Neural crest cell (in vitro differentiated cells): ENCODE results near the gene ZNF473. TPM values are rescaled to one million over a fixed set of nuclear protein-coding genes. Genes with fewer than 3 reads are reported as not detected.

Experiments
- DNase-seq: peaks from one replicate; pipeline ENCODE4 v3.0.0; 2021; ENCODE audit warnings: low read depth, mixed read lengths, low spot score
- H3K27ac Mint-ChIP-seq: one replicate; pipeline ENCODE4 v1.8.0; 2021; ENCODE audit warnings: mild to moderate bottlenecking, mixed read lengths; ENCODE audit not compliant: unreplicated experiment
- H3K27me3 Mint-ChIP-seq: 2 replicates; pipeline ENCODE4 v1.8.0; 2021; ENCODE audit warnings: low read depth, mild to moderate bottlenecking, mixed read lengths
- H3K36me3 Mint-ChIP-seq: 2 replicates; pipeline ENCODE4 v1.8.0; 2021; ENCODE audit warnings: low read depth, mild to moderate bottlenecking, mixed read lengths
- H3K4me1 Mint-ChIP-seq: 2 replicates; pipeline ENCODE4 v1.8.0; 2021; ENCODE audit warnings: mixed read lengths
- H3K4me3 Mint-ChIP-seq: one replicate; pipeline ENCODE4 v1.8.0; 2021; ENCODE audit warnings: mild to moderate bottlenecking, mixed read lengths
- H3K9me3 Mint-ChIP-seq: 2 replicates; pipeline ENCODE4 v1.8.0; 2021; ENCODE audit warnings: mixed read lengths
- total RNA-seq: library from RNA; stranded (reverse); gene quantifications from 2 replicates; pipeline ENCODE4 v1.2.1, GENCODE V29; 2021
- TF ChIP-seq, protein P1 (sequence below): fragments of 200-600 bp; sonication (generic); conservative IDR thresholded peaks from 2 replicates; pipeline ENCODE4 v1.5.0; 2021; ENCODE audit warnings: antibody characterized with exemption, mild to moderate bottlenecking

Gene ZNF473
- total RNA-seq, 1 donor from 2014 or later: 23.3 TPM

DNA sequence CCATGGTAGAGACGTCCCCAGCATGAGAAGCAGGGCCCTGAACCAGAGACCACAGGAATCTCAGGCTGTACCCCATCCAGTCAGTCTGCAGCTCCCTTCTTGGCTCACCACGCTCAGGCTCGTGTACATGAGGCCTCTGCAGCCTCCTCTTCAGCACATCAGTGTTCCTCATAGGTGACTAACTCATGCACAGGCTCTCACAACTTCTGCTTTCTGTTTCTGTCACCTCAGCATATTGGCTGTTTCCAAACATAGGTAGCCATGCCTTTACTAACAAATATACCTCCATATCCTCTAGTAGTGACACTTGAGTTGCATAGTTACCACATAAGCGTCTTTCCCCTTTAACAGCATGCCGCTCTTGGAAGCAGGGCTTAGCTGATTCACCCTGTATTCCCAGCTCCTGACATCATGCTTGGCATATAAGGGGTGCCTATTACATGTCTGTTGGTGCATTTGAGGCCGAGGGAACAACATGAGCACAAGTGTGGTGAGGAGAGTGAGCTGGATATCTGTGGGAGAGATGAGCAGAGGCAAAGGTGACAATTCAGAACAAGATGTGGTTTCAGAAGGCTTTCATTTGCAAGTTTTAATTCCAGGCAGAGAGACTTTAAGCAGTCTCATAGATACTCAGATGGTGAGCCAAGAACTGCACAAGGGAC lies 16.7 kb downstream of the ZNF473 start:
- H3K9me3 Mint-ChIP-seq: peaks cover 31% of the 10 kb centered on the region
- no peaks in the 10 kb centered on the region for H3K4me1 Mint-ChIP-seq
- no peak for DNase-seq
- H3K27ac Mint-ChIP-seq: no peak overlapping the region
- TF ChIP-seq, protein P1, sequence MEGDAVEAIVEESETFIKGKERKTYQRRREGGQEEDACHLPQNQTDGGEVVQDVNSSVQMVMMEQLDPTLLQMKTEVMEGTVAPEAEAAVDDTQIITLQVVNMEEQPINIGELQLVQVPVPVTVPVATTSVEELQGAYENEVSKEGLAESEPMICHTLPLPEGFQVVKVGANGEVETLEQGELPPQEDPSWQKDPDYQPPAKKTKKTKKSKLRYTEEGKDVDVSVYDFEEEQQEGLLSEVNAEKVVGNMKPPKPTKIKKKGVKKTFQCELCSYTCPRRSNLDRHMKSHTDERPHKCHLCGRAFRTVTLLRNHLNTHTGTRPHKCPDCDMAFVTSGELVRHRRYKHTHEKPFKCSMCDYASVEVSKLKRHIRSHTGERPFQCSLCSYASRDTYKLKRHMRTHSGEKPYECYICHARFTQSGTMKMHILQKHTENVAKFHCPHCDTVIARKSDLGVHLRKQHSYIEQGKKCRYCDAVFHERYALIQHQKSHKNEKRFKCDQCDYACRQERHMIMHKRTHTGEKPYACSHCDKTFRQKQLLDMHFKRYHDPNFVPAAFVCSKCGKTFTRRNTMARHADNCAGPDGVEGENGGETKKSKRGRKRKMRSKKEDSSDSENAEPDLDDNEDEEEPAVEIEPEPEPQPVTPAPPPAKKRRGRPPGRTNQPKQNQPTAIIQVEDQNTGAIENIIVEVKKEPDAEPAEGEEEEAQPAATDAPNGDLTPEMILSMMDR: no peak
- H3K4me3 Mint-ChIP-seq: no peak overlapping the region
- H3K27me3 Mint-ChIP-seq: no peaks in the 10 kb centered on the region
- H3K36me3 Mint-ChIP-seq: peaks cover 77% of the 10 kb centered on the region

- TF ChIP-seq, protein P1: no peak
- no peak for DNase-seq
- no peaks in the 10 kb centered on the region for H3K4me1 Mint-ChIP-seq
- peaks cover 31% of the 10 kb centered on the region for H3K9me3 Mint-ChIP-seq
- peaks cover 91% of the 10 kb centered on the region for H3K36me3 Mint-ChIP-seq
- peak overlapping the region; percentile 32 for H3K4me3 Mint-ChIP-seq
- no peak overlapping the region for H3K27ac Mint-ChIP-seq
- no peaks in the 10 kb centered on the region for H3K27me3 Mint-ChIP-seq
These were observed 18.2 kb downstream of the ZNF473 start for GRCh38 chr19:50043967-50044366.

DNA sequence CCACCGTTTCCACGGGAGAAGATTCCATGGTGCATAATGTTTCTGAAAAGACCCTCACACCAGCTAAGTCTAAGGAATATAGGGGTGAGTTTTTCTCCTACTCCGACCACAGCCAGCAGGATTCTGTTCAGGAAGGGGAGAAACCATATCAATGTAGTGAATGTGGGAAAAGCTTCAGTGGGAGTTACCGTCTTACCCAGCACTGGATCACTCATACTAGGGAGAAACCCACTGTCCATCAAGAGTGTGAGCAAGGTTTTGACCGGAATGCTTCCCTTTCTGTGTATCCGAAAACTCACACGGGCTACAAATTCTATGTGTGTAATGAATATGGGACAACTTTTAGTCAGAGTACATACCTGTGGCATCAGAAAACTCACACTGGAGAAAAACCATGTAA lies 19.1 kb downstream of the ZNF473 start:
- H3K4me1 Mint-ChIP-seq: no peaks in the 10 kb centered on the region
- H3K27me3 Mint-ChIP-seq: no peaks in the 10 kb centered on the region
- H3K4me3 Mint-ChIP-seq: no peak overlapping the region
- no peak overlapping the region for H3K27ac Mint-ChIP-seq
- no peak for DNase-seq
- peaks cover 31% of the 10 kb centered on the region for H3K9me3 Mint-ChIP-seq
- TF ChIP-seq, protein P1: no peak
- H3K36me3 Mint-ChIP-seq: peaks cover 87% of the 10 kb centered on the region

- Mint-ChIP-seq H3K36me3 (peaks cover 73% of the 10 kb centered on the region), H3K9me3 (peaks cover 31% of the 10 kb centered on the region), H3K27ac (no peak overlapping the region), H3K27me3 (peaks cover 5% of the 10 kb centered on the region), H3K4me3 (no peak overlapping the region), H3K4me1 (peaks cover 9% of the 10 kb centered on the region)
- TF ChIP-seq, protein P1: peak; percentile 61
- DNase-seq: peak; percentile 38
These were observed 21.1 kb downstream of the ZNF473 start for GRCh38 chr19:50046649-50047503.

DNA sequence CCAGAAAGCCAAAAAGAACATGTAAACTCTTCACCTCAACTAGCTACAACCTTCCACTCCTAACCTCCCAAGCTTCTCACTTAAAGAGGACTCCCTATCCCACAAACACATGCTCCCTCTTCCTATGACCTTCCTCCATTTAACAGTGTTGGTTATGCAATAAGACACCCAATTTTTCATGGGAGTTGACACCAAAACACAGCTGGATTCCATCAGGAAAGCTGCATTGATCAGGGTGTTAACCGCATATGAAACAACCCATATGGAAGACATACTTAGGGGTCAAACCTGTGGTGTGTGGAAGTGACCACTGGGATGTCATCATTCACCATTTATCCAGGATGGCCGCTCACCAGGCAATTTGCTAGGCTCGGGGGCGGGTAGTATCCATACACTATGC lies 21.9 kb downstream of the ZNF473 start:
- Mint-ChIP-seq H3K27ac (no peak overlapping the region), H3K27me3 (peaks cover 9% of the 10 kb centered on the region), H3K9me3 (peaks cover 28% of the 10 kb centered on the region), H3K36me3 (peaks cover 65% of the 10 kb centered on the region), H3K4me3 (no peak overlapping the region), H3K4me1 (peaks cover 9% of the 10 kb centered on the region)
- TF ChIP-seq, protein P1: no peak
- DNase-seq: no peak
